DOHH2 (cell line): ENCODE measurements around the gene BLVRB.
"Not testable (repeated sequence)": the region's sequence is repeated elsewhere in the genome, so short reads cannot be mapped to it uniquely, and the experiment has no call there.

Experiments used
- H3F3A ChIP-seq: fragments of 200-600 bp; sonication (generic), shearing (Covaris generic); 2 replicates; pipeline ENCODE4 v1.6.0; 2016; ENCODE audit warnings: antibody characterized with exemption, mild to moderate bottlenecking; ENCODE audit not compliant: control insufficient read depth, insufficient read depth
- H3K27ac ChIP-seq: fragments of 200-600 bp; sonication (generic); 2 replicates; pipeline ENCODE4 v1.5.1; 2014; ENCODE audit warnings: low read depth, mild to moderate bottlenecking, low read length, moderate library complexity
- H3K27me3 ChIP-seq: fragments of 200-600 bp; sonication (generic); 2 replicates; pipeline ENCODE4 v1.6.1; 2014; ENCODE audit warnings: mild to moderate bottlenecking, low read length, mixed read lengths; ENCODE audit not compliant: control insufficient read depth
- H3K36me3 ChIP-seq: fragments of 200-600 bp; sonication (generic); 2 replicates; pipeline ENCODE4 v1.6.1; 2014; ENCODE audit warnings: mild to moderate bottlenecking, low read length, moderate library complexity, mixed read lengths; ENCODE audit not compliant: control insufficient read depth
- H3K4me1 ChIP-seq: fragments of 200-600 bp; sonication (generic); 2 replicates; pipeline ENCODE4 v1.6.1; 2014; ENCODE audit warnings: mild to moderate bottlenecking, low read length, mixed read lengths; ENCODE audit not compliant: control insufficient read depth
- H3K4me2 ChIP-seq: fragments of 200-600 bp; sonication (generic); 2 replicates; pipeline ENCODE4 v1.6.0; 2014; ENCODE audit warnings: mild to moderate bottlenecking, low read length, moderate library complexity
- H3K4me3 ChIP-seq: fragments of 200-600 bp; sonication (generic); 2 replicates; pipeline ENCODE4 v1.5.1; 2014; ENCODE audit warnings: mild to moderate bottlenecking, low read length, mixed read lengths
- H3K79me2 ChIP-seq: fragments of 200-600 bp; sonication (generic); 2 replicates; pipeline ENCODE4 v1.6.1; 2014; ENCODE audit warnings: mild to moderate bottlenecking, low read length, mixed read lengths; ENCODE audit not compliant: control insufficient read depth
- H3K9me2 ChIP-seq: fragments of 200-600 bp; sonication (generic); replicated peaks from 2 replicates; pipeline ENCODE4 v1.6.1; 2014; ENCODE audit warnings: mild to moderate bottlenecking, low read length, mixed read lengths; ENCODE audit not compliant: control insufficient read depth
- H3K9me3 ChIP-seq: fragments of 200-600 bp; sonication (generic); 2 replicates; pipeline ENCODE4 v1.6.1; 2014; ENCODE audit warnings: antibody characterized with exemption, low read length, mixed read lengths; ENCODE audit not compliant: control insufficient read depth, insufficient read depth
- H4K20me1 ChIP-seq: fragments of 200-600 bp; sonication (generic); 2 replicates; pipeline ENCODE4 v1.6.0; 2014; ENCODE audit warnings: low read depth, mild to moderate bottlenecking, antibody characterized with exemption, low read length, moderate library complexity; ENCODE audit not compliant: control insufficient read depth, insufficient read depth
- CTCF ChIP-seq: fragments of 200-600 bp; sonication (generic); IDR thresholded peaks from one replicate; pipeline ENCODE4 v1.5.1; 2014; ENCODE audit warnings: antibody characterized with exemption, mild to moderate bottlenecking, low read depth, low read length; ENCODE audit not compliant: poor library complexity, severe bottlenecking
- EZH2phosphoT487 ChIP-seq: fragments of 200-600 bp; sonication (generic); IDR thresholded peaks from 2 replicates; pipeline ENCODE4 v1.6.1; 2017; ENCODE audit warnings: borderline replicate concordance, mild to moderate bottlenecking, antibody characterized with exemption, low read length, moderate library complexity, mixed read lengths

BLVRB gene

GRCh38 chr19:40464059-40465024 is 1.2 kb downstream of the BLVRB start:
- Histone ChIP-seq H3K79me2 (no peaks in the 10 kb centered on the region), H4K20me1 (no peaks in the 10 kb centered on the region), H3K27me3 (peaks cover 13% of the 10 kb centered on the region), H3K4me1 (peaks cover 36% of the 10 kb centered on the region), H3F3A (no peaks in the 10 kb centered on the region), H3K4me2 (peak overlapping the region; percentile 97), H3K9me2 (no peaks in the 10 kb centered on the region), H3K9me3 (no peaks in the 10 kb centered on the region), H3K27ac (no peak overlapping the region), H3K4me3 (peak overlapping the region; percentile 81), H3K36me3 (no peaks in the 10 kb centered on the region)
- TF ChIP-seq CTCF (peak; percentile 77), EZH2phosphoT487 (no peak)

- Histone ChIP-seq H3K27me3 (peaks cover 13% of the 10 kb centered on the region), H3K4me1 (peaks cover 36% of the 10 kb centered on the region)
- not testable (repeated sequence) for H3K4me3 ChIP-seq, H3F3A ChIP-seq, H3K27ac ChIP-seq, H3K9me3 ChIP-seq, H3K4me2 ChIP-seq, H3K36me3 ChIP-seq, H3K79me2 ChIP-seq, H4K20me1 ChIP-seq, H3K9me2 ChIP-seq
Observed at GRCh38 chr19:40463587-40464037, 1.9 kb downstream of the BLVRB start.

GRCh38 chr19:40461669-40462221 is 3.8 kb downstream of the BLVRB start:
- Histone ChIP-seq H3K27me3 (peaks cover 7% of the 10 kb centered on the region), H3K9me3 (no peaks in the 10 kb centered on the region), H4K20me1 (no peaks in the 10 kb centered on the region), H3K79me2 (no peaks in the 10 kb centered on the region), H3K4me1 (peaks cover 35% of the 10 kb centered on the region), H3F3A (no peaks in the 10 kb centered on the region), H3K36me3 (no peaks in the 10 kb centered on the region), H3K4me3 (no peak overlapping the region), H3K27ac (no peak overlapping the region), H3K9me2 (no peaks in the 10 kb centered on the region), H3K4me2 (peak overlapping the region; percentile 18; the same call in 1 of the 2 replicates)
- TF ChIP-seq CTCF (no peak), EZH2phosphoT487 (no peak)

DNA sequence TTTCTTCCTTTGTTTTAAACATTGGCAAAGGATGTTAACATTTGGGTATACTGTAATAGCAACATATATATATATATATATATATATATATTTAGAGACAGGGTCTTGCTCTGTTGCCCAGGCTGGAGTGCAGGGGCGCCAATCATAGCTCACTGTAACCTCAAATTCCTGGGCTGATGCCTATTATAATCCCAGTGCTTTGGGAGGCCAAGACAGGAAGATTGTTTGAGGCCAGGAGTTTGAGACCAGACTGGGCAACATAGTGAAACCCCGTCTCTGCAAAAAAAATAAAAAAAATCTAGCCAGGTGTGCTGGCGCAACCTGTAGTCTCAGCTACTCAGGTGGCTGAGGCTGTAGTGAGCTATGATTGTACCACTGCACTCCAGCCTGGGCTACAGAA is 5.4 kb downstream of the BLVRB start:
- Histone ChIP-seq H3K4me1 (peaks cover 24% of the 10 kb centered on the region), H3K4me3 (no peak overlapping the region), H3K27ac (no peak overlapping the region), H3K79me2 (no peaks in the 10 kb centered on the region), H3K9me3 (no peaks in the 10 kb centered on the region), H3K27me3 (no peaks in the 10 kb centered on the region), H3F3A (no peaks in the 10 kb centered on the region), H3K9me2 (no peaks in the 10 kb centered on the region), H3K36me3 (no peaks in the 10 kb centered on the region), H4K20me1 (no peaks in the 10 kb centered on the region), H3K4me2 (no peak overlapping the region)
- no peak for TF ChIP-seq EZH2phosphoT487
- TF ChIP-seq CTCF = no peak
